Esophagus muscularis mucosa (tissue), 3 donors: ENCODE data around the gene HELZ2.

ENCODE experiments used
- CTCF ChIP-seq, 3 experiments: fragments of 200-600 bp in 2 of 3; fragments of 450-650 bp in 1 of 3; sonication (generic) in 2 of 3; IDR thresholded peaks; one replicate each; pipeline ENCODE4 v1.5.1; 2017 to 2019; ENCODE audit warnings: antibody characterized with exemption in 3 of 3, mild to moderate bottlenecking in 2 of 3, moderate library complexity in 1 of 3
- POLR2A ChIP-seq: fragments of 450-650 bp; IDR thresholded peaks from one replicate; pipeline ENCODE4 v1.6.1; 2017; ENCODE audit warnings: antibody characterized with exemption, moderate library complexity, mild to moderate bottlenecking, low read depth
- POLR2AphosphoS5 ChIP-seq, 2 donors: sonication (generic); formaldehyde crosslinking; IDR thresholded peaks; one replicate each; pipeline ENCODE4 v1.6.1; 2017; ENCODE audit warnings: antibody characterized with exemption in 2 of 2

GRCh38 chr20:63567386-63568169, 6.5 kb downstream of the HELZ2 start:
- no peak for TF ChIP-seq POLR2AphosphoS5 (IDR thresholded peaks at IDR 0.05)
- TF ChIP-seq CTCF (IDR thresholded peaks at IDR 0.05), result no peak
- TF ChIP-seq POLR2A, result no peak
